ENCODE results near the gene COL5A1.

COL5A1 gene

DNA sequence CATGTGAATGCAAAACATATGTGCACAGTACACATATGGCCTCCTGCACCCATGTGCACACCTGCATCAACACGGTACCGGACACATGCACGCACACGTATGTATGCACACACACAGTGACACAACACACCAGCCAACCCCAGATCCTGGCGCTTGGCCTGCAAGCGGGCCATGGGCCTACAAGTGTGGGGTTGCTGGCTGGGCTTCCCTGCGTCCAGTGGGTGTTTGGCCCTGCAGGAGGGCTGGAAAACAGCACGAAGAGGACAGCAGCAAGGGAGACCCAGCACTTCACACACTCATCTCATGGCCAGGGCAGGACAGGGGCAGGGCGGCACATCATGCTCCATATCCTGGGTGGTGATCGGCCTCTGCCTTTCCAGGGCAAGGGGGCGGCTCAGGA, 77.7 kb downstream of the COL5A1 start:
- H3K4me3 Mint-ChIP-seq = no peak overlapping the region
- no peak overlapping the region for H3K27ac Mint-ChIP-seq
- no peaks in the 10 kb centered on the region for H3K36me3 Mint-ChIP-seq
- peaks cover 2% of the 10 kb centered on the region for H3K9me3 Mint-ChIP-seq
- ATAC-seq (ENCODE audit: low read depth) (no peak), DNase-seq (ENCODE audit: low spot score in 2 of 2) (no peak)
- no peaks in the 10 kb centered on the region for H3K4me1 Mint-ChIP-seq
- peaks cover 8% of the 10 kb centered on the region for H3K27me3 Mint-ChIP-seq

DNA sequence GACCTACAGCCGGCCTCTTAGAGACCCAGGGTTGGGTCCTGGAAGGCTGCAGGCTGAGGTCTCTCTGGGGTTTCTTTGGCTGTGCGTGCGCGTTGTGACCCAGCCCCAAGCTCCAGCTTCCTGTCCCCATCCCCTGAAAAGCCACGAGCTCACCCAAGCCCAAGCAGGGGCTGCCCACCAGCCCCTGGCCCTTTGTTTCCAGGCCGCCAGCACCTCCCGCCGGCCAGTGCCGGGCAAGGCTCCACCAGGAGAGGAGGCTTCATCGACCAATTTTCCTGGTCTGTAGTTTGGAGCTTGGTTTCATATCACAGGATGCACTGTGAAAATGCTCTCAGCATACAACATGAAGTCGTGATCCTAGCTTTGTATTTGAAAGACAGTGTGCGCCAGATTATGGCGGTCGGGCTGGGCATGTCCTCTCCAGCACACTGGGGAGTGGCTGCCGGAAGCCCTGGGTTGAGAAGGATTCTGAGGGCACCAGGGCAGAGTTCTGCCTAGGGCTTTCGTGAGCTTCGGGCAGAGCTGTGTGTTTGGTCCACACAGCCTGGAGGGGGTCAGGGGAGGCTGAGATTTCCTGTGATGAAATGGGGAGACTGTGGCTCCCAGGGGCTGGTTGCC, 78.6 kb downstream of the COL5A1 start:
- H3K36me3 Mint-ChIP-seq = no peaks in the 10 kb centered on the region
- H3K4me1 Mint-ChIP-seq = no peaks in the 10 kb centered on the region
- no peak for DNase-seq (ENCODE audit: low spot score in 2 of 2)
- no peaks in the 10 kb centered on the region for H3K9me3 Mint-ChIP-seq
- ATAC-seq (ENCODE audit: low read depth) = no peak
- H3K27ac Mint-ChIP-seq = no peak overlapping the region
- peaks cover 6% of the 10 kb centered on the region for H3K27me3 Mint-ChIP-seq
- H3K4me3 Mint-ChIP-seq = no peak overlapping the region

DNA sequence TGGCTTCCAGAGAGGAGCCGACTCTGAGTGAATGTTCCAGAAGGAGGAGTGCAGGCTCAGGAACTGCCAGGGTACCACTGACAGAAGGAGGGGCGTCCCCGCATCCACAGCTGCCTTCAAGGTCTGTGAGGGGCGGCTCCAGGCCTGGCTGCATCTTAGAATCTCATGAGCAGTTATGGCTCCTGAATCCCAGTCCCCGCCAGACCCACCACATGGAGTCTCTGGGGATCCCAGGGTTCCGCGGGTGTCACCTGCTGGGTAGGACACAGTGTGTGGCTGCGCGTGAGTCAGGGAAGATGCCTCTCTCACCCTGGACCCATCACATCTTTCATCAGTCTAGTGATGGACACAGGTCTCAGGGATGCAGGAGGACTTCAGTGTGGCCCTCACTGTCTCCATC, 79.2 kb downstream of the COL5A1 start:
- H3K4me3 Mint-ChIP-seq = no peak overlapping the region

DNA sequence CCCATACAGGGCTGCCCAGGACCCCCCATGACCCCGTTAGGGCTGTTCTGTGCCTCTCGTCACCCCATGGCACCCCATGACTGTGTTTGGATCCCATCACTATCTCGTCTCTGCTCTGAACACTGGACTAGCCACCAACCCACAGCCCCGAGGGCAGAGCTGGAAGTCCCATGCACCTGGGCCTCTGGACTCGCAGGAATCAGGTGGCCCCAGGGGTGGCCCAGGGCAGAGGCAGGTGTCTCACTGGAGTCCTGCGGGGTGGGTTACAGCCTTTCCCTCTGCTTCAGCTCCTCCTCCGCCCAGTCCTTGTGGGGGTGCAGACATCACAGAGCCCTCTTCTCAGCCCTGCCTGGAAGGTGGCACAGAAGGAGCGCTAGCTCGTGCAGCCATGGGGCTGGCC, 79.7 kb downstream of the COL5A1 start:
- H3K4me1 Mint-ChIP-seq = no peaks in the 10 kb centered on the region
- H3K27ac Mint-ChIP-seq = no peak overlapping the region
- no peaks in the 10 kb centered on the region for H3K36me3 Mint-ChIP-seq
- DNase-seq (ENCODE audit: low spot score in 2 of 2) (no peak), ATAC-seq (ENCODE audit: low read depth) (no peak)
- H3K4me3 Mint-ChIP-seq = no peak overlapping the region
- H3K9me3 Mint-ChIP-seq = no peaks in the 10 kb centered on the region
- H3K27me3 Mint-ChIP-seq = peaks cover 6% of the 10 kb centered on the region

More for the DNA sequence above, 79.2 kb downstream of the COL5A1 start:
- Mint-ChIP-seq H3K27me3 (peaks cover 6% of the 10 kb centered on the region), H3K4me1 (no peaks in the 10 kb centered on the region), H3K9me3 (no peaks in the 10 kb centered on the region), H3K36me3 (no peaks in the 10 kb centered on the region), H3K27ac (no peak overlapping the region)
- DNase-seq (ENCODE audit: low spot score in 2 of 2) = no peak
- ATAC-seq (ENCODE audit: low read depth) = no peak

DNA sequence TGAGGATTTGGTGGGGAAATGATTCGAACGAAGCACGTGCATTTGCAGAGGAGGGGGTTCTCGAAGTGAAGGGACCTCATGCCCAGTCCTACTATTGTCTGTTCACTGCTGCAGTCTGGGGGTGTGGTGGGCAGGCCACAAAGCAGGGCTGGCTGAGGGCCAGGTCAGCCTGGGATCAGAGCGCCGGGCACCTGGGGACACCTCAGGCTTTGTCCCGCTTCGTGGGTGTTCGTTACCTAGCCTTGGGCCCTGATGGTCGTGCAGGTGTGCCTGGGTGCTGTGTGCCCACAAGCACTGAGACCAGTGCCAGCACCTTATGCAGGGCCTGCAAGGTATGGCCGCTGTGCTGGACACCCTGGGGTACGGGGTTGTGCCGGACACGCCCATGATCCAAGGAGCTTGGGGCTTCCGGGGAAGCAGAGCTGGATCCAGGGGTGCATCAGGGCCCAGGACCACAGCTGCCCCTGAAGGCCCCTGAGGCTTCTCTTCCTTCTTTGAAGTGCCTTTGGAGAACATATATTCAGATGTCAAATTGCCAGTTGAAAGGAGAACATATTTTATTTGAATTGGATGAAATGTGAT, 80.6 kb downstream of the COL5A1 start:
- ATAC-seq (ENCODE audit: low read depth) = no peak
- H3K4me3 Mint-ChIP-seq = no peak overlapping the region

DNA sequence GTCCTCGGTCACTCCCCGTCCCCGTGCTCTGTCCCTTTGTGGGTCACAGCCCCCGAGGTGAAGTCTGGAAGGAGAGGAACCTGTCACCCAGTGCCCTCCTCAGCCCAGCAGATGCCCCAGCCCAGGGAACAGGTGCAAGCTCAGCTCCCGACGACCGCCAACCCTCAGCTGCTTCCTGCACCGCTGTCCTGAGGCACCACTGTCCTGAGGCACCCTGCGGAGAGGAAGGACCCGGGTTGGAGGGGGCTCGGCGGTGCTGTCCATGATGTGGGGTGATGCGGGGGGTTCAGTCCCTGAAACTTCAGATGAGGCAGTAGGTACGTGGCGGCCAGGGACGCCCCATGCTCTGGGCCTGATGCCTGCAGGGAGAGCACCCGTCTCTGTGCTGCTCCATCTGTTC, 81.4 kb downstream of the COL5A1 start:
- Mint-ChIP-seq H3K36me3 (no peaks in the 10 kb centered on the region), H3K4me3 (no peak overlapping the region), H3K4me1 (no peaks in the 10 kb centered on the region), H3K9me3 (no peaks in the 10 kb centered on the region), H3K27ac (no peak overlapping the region), H3K27me3 (peaks cover 6% of the 10 kb centered on the region)
- DNase-seq (ENCODE audit: low spot score in 2 of 2) (no peak), ATAC-seq (ENCODE audit: low read depth) (no peak)

More for the DNA sequence above, 80.6 kb downstream of the COL5A1 start:
- Mint-ChIP-seq H3K36me3 (no peaks in the 10 kb centered on the region), H3K4me1 (no peaks in the 10 kb centered on the region), H3K27ac (no peak overlapping the region), H3K27me3 (peaks cover 6% of the 10 kb centered on the region), H3K9me3 (no peaks in the 10 kb centered on the region)
- no peak for DNase-seq (ENCODE audit: low spot score in 2 of 2)

DNA sequence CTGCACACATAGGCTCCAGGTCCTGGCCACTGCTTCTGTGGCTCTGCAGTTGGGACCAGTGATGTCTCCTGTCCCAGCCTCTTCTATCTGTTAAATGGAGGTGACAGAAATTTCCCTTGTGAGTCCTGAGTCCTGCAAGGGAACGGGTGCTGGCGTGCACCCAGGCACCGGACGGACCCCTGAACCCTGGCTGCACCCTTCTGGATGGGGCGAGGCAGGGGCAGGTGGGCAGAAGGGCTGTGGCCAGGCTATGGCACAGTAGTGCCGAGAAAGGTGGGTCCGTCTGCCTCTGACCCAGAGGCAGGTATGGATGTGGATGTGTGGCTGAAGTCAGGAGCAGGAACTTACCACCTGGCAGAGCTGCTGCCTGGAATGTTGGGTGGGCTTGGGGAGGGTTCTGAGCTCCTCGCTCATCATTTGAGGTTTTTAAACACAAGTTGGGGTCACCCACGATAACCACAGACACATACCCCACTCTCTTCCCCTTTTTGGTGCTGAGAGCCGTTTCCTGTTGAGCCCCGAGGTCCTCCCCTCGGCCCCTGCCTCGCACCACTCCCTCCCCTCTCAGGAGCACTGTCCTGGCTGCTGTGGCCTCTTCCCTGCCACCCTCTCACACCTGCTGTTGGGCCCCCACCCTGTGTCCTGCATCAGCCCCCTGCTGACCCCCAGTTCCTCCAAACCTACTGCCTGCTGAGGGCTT, 82.0 kb downstream of the COL5A1 start:
- H3K4me3 Mint-ChIP-seq = no peak overlapping the region
- H3K27ac Mint-ChIP-seq = no peak overlapping the region
- H3K36me3 Mint-ChIP-seq = no peaks in the 10 kb centered on the region
- no peak for ATAC-seq (ENCODE audit: low read depth)
- no peaks in the 10 kb centered on the region for H3K4me1 Mint-ChIP-seq
- no peaks in the 10 kb centered on the region for H3K9me3 Mint-ChIP-seq
- H3K27me3 Mint-ChIP-seq = peaks cover 6% of the 10 kb centered on the region
- no peak for DNase-seq (ENCODE audit: low spot score in 2 of 2)

DNA sequence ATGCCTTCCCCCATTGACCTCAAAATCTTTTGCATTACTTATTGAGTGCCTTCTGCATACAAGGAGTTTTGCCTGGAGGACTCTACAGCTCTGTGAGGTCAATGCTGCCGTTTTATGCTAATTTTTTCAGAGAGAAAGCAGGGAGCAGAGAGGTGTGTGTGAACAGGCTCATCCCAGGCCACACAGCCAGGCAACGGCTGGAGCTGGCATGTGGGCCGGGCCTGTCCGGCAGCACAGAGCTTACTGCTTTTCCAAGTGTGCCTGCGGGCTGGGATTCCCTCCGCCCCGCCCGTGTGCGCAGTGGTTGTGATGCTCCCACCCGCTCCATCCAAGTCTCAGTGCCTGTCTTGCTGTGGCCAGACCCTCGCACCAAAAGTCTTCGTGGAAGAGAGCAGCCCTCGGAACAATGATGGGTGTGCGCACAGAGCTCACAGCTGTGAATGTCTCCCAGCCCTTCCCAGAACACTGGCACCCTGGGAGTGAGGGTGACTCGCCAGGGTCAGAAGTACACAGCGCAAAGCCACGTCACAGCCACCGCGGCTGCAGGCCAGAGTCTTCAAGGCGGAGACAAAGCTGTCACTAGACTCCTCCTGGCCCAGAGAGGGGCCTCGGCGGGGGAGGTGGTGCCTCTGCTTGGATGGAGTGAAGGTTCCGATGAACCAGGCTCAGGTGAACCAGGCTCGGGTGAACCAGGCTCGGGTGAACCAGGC, 82.8 kb downstream of the COL5A1 start:
- no peak for DNase-seq (ENCODE audit: low spot score in 2 of 2)
- no peaks in the 10 kb centered on the region for H3K4me1 Mint-ChIP-seq
- H3K4me3 Mint-ChIP-seq = no peak overlapping the region
- peaks cover 2% of the 10 kb centered on the region for H3K9me3 Mint-ChIP-seq
- H3K36me3 Mint-ChIP-seq = no peaks in the 10 kb centered on the region
- no peak overlapping the region for H3K27ac Mint-ChIP-seq
- ATAC-seq (ENCODE audit: low read depth) = no peak
- peaks cover 6% of the 10 kb centered on the region for H3K27me3 Mint-ChIP-seq

DNA sequence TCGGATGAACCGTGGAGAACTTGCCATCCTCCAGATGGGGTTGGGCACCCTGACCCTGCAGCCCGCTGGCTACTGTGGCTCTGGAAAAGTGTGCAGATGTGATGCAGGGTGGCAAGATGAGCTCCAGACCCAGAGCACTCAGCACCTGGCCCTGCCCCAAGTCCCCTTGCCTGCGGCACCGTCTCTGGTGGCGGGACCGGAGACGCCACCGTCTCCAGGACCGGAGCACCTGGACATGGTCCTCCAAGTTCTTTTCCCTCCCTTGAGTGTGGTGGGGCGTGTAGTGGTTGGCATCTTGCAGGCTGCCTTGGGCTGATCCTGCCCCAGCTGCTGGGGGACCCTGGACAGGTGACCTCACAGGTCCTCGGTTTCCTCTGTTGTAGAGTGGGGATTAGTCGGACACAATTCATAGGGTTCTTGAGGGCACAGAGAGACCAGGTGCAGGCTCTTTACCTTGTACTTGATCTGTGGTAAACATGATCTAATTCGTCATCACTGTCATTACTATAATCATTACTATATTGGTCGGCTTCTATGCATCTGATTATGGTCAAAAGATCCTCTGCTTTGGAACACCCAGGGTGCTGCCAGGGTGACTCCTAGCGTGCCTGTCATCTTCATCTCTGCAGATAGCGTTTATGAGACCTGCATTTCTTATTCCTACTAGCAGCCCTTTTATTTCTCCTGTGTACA, 83.5 kb downstream of the COL5A1 start:
- no peak for ATAC-seq (ENCODE audit: low read depth)
- H3K27me3 Mint-ChIP-seq = peaks cover 6% of the 10 kb centered on the region
- H3K4me1 Mint-ChIP-seq = no peaks in the 10 kb centered on the region
- no peak for DNase-seq (ENCODE audit: low spot score in 2 of 2)
- no peak overlapping the region for H3K27ac Mint-ChIP-seq
- peaks cover 2% of the 10 kb centered on the region for H3K9me3 Mint-ChIP-seq
- H3K4me3 Mint-ChIP-seq = no peak overlapping the region
- no peaks in the 10 kb centered on the region for H3K36me3 Mint-ChIP-seq

DNA sequence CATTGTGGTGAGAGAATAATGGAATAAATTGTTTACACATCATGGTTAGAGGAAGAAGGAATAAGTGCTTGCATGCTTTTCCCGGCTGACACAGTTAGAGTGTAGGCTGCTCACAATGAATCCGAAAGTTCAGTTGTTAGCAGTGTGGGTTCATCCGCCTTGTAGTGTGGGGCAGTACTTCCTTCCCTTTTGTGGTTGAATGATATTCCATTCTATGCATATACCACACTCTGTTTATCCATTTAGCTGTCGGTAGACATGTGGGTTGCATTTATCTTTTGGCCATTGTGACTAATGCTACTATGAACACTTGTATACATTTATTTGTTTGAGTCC, 84.0 kb downstream of the COL5A1 start:
- Mint-ChIP-seq H3K9me3 (peaks cover 2% of the 10 kb centered on the region), H3K36me3 (no peaks in the 10 kb centered on the region), H3K4me3 (no peak overlapping the region), H3K27ac (no peak overlapping the region), H3K4me1 (no peaks in the 10 kb centered on the region), H3K27me3 (peaks cover 6% of the 10 kb centered on the region)
- DNase-seq (ENCODE audit: low spot score in 2 of 2) = no peak
- no peak for ATAC-seq (ENCODE audit: low read depth)

DNA sequence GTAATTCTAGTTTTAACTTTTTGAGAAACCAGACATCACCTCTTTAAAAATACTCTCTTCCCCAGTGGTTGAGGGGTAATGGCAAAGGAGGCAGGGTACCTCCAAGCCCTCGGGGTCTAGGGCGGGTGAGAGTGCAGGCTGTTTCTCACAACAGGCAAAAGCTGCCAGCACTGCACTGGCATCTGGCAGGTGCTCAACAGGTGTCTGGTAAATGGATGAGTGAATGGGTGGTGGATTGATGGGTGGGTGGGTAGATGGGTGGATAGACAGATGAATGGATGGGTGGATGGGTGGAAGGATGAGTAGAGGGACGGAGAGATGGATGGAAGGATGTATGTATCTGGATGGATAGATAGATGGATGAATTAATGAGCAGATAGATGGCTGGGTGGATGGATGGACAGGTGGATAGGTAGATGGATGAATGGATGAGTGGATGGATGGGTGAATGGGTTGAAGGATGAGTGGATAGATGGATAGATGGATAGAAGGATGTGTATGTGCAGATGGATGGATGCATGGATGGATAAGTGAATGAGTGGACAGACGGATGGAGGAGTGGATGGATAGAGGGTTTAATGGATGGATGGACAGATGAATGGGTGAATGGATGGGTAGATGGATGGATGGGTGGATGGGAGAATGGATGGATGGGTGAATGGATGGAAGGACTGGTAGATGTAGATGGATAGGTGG, 84.6 kb downstream of the COL5A1 start:
- Mint-ChIP-seq H3K4me3 (no peak overlapping the region), H3K9me3 (peaks cover 2% of the 10 kb centered on the region), H3K27me3 (peaks cover 4% of the 10 kb centered on the region), H3K27ac (no peak overlapping the region), H3K4me1 (no peaks in the 10 kb centered on the region), H3K36me3 (no peaks in the 10 kb centered on the region)
- DNase-seq (ENCODE audit: low spot score in 2 of 2) (no peak), ATAC-seq (ENCODE audit: low read depth) (no peak)

DNA sequence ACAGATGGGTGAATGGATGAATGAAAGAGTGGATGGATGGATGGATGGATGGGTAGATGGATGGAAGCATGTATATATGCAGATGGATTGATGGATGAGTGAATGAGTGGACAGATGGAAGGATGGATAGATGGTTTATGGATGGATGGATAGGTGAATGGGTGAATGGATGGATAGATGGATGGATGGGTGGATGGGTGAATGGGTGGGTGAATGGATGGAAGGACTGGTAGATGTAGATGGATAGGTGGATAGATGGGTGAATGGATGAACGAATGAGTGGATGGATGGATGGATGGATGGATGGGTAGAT, 85.1 kb downstream of the COL5A1 start:
- Mint-ChIP-seq H3K36me3 (no peaks in the 10 kb centered on the region), H3K9me3 (peaks cover 2% of the 10 kb centered on the region), H3K4me1 (no peaks in the 10 kb centered on the region), H3K27me3 (peaks cover 2% of the 10 kb centered on the region), H3K27ac (no peak overlapping the region), H3K4me3 (no peak overlapping the region)
- ATAC-seq (ENCODE audit: low read depth) (no peak), DNase-seq (ENCODE audit: low spot score in 2 of 2) (no peak)

DNA sequence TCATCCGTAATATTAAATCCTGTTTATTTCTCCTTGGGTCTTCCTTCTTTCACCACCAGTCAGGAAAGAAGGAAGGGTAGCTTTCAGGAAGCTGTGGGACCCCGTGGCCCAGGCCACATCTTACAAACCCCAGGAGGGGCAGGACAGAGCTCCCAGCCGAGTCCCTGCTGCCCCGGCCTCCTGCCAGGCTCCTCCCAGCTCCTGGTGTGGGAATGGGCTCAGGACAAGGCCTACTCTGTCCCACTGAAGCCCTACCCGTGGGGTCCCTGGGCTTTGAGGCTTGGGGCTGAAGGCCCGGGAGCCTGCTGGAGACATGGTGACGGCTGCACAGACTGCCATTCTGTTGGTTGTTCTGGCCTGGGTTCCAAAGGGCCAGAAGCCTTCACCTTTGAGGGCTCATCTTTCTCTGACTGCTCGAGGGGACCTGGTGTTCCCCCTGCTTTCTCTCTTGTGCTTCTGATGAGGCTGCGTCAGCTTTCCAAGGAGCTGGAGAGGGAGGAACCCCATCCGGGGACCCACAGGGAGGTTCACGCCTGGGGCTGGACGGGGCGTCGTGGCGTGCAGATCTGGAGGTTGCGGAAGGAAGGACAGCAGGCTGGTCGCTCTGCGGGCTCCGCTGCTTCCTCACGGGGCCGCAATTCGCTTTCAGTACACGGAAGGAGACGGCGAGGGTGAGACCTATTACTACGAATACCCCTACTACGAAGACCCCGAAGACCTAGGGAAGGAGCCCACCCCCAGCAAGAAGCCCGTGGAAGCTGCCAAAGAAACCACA, 86.6 kb downstream of the COL5A1 start:
- Mint-ChIP-seq H3K4me3 (no peak overlapping the region), H3K36me3 (no peaks in the 10 kb centered on the region), H3K27ac (no peak overlapping the region), H3K27me3 (peaks cover 1% of the 10 kb centered on the region), H3K9me3 (peaks cover 2% of the 10 kb centered on the region), H3K4me1 (no peaks in the 10 kb centered on the region)
- ATAC-seq (ENCODE audit: low read depth) (no peak), DNase-seq (ENCODE audit: low spot score in 2 of 2) (no peak)
